AG10803 (cell line): ENCODE results near the gene DNHD1.
A peak's percentile ranks its signal among the peaks of the same experiment; 100 is the strongest.

Experiments used
- DNase-seq: peaks from one replicate; pipeline ENCODE4 v3.0.0; 2010; ENCODE audit warnings: low read depth
- H3K4me3 ChIP-seq: 2 replicates; pipeline ENCODE4 v1.5.1; 2011; ENCODE audit warnings: mild to moderate bottlenecking, low read length, control low read depth
- TF ChIP-seq, protein P1 (sequence below): conservative IDR thresholded peaks from 2 replicates; pipeline ENCODE4 v1.5.1; 2011; ENCODE audit warnings: mild to moderate bottlenecking, low read length, control low read depth, inconsistent platforms

DNHD1 gene

DNA sequence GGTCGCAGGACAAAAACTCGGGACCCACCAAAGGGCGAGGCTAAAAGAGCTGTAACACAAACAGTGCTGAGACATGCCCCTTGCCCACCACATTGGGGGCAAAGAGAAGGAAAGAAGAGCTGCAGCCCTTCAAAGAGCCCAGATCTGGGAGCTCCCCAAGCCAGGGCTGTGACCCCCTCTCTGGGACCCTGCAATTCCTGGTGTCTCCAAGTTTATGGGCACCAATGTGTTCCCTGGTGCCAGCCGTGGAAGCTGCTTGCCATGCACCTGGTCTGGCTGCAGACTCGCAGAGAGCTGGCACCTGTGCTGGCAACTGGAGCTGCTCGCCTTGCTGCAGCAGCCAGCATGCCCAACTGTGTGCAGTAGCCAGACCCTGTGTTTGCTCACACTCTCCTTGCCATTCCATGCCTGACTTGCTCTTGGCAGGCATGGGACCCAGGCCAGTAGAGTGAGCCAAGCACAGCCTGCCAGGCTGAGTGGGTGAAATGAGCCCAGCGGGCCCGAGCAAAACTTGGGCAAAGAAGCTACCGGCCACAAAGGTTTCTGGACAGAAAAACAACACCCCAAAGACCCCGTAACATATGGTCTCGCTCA lies 90.4 kb downstream of the DNHD1 start:
- H3K4me3 ChIP-seq, result no peak overlapping the region
- DNase-seq, result no peak
- TF ChIP-seq, protein P1, sequence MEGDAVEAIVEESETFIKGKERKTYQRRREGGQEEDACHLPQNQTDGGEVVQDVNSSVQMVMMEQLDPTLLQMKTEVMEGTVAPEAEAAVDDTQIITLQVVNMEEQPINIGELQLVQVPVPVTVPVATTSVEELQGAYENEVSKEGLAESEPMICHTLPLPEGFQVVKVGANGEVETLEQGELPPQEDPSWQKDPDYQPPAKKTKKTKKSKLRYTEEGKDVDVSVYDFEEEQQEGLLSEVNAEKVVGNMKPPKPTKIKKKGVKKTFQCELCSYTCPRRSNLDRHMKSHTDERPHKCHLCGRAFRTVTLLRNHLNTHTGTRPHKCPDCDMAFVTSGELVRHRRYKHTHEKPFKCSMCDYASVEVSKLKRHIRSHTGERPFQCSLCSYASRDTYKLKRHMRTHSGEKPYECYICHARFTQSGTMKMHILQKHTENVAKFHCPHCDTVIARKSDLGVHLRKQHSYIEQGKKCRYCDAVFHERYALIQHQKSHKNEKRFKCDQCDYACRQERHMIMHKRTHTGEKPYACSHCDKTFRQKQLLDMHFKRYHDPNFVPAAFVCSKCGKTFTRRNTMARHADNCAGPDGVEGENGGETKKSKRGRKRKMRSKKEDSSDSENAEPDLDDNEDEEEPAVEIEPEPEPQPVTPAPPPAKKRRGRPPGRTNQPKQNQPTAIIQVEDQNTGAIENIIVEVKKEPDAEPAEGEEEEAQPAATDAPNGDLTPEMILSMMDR, result no peak

- no peak overlapping the region for H3K4me3 ChIP-seq
Observed at GRCh38 chr11:6588018-6588417, 90.9 kb downstream of the DNHD1 start.

DNA sequence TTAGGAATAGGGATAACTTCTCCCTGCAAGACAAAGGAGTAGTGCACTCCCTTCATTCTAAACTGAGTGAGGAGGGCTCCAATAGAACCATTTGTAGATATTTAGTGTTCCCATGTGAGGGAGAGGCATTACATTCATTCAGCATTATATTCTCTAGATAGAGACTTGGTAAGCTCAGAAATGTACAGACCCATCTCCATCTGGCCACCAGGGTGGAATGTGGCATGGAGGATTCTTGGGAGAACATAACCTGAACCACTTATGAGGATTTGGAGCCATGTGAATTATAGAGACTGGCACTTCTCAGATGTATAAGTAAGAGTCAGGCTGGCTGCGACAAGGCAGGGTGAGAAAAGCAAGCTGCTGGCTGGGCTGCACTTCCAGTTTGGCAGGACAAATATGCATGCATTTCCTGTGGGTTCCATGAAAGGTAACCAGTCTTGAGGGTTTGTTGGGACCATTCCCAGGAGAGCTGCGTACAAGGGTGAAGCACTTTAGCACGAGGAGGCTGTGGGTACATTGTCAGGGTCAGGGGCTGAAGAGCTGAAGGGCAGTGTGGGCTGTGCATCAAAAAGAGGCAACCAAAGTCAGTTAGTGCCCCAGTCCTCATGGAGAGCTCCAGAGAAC lies 97.2 kb downstream of the DNHD1 start:
- no peak overlapping the region for H3K4me3 ChIP-seq
- DNase-seq, result no peak
- TF ChIP-seq, protein P1, result 0 out of 2 replicates have a peak, but pooled peaks have one; percentile 6

More at GRCh38 chr11:6588018-6588417, 90.9 kb downstream of the DNHD1 start:
- no peak for DNase-seq
- TF ChIP-seq, protein P1, result no peak

DNA sequence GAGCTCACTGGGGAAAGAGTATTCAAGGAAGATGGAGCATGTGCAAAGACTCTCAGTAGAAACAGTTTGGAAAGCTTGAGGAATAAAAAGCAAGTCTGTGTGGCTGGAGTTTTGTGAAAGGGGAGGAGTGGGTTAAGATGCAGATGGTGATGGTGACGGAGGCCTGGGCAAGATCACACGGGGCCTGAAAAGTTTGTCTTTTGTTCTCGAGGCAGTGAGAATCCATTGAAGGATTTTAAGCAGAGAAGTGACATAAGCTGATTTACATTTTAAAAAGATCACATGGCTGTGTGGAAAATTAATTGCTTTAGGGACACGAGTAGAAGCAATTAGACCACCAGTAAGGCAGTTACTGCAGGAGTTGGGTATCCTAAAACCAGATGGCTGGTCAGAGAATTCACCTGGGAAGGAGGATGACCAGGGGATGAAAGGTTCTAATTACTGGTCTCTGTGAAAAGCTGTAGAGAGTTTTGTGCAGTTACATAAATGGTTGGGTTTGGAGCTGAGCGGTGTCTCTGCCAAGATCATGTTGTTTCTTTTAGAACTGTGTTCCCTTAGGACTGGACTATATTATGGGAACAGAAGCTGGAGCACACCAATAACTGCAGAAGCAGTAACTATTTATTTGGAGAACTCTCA lies 99.3 kb downstream of the DNHD1 start:
- TF ChIP-seq, protein P1, result no peak
- H3K4me3 ChIP-seq, result no peak overlapping the region
- no peak for DNase-seq

- DNase-seq, result no peak
Observed at GRCh38 chr11:6598555-6598954, 101.5 kb downstream of the DNHD1 start.

GRCh38 chr11:6599449-6599848 lies 102.4 kb downstream of the DNHD1 start:
- no peak for DNase-seq
- TF ChIP-seq, protein P1, result no peak
- H3K4me3 ChIP-seq, result no peak overlapping the region

More at GRCh38 chr11:6598555-6598954, 101.5 kb downstream of the DNHD1 start:
- TF ChIP-seq, protein P1, result no peak
- H3K4me3 ChIP-seq, result no peak overlapping the region
